ENCODE data around the gene ERLIN1. TPM values are rescaled to one million over a fixed set of nuclear protein-coding genes. Genes with fewer than 3 reads are reported as not detected.

The ERLIN1 gene
- total RNA-seq, 1 experiment from 2014 or later = 79.8 TPM

- H3K9me3 ChIP-seq (ENCODE audit: control insufficient read depth, insufficient read depth, low read depth, low read length) = no peaks in the 10 kb centered on the region
- no peak overlapping the region for H3K27ac ChIP-seq (ENCODE audit: low read length)
- intact Hi-C loops (cut with micrococcal nuclease; ENCODE audit: unreplicated experiment) = no loop called here
- ChIA-PET CTCF (no interaction called here), POLR2A (no interaction called here)
- H3K4me3 ChIP-seq (ENCODE audit: low read depth in 2 of 2, low read length in 2 of 2) = no peak overlapping the region
- H3K27me3 ChIP-seq (ENCODE audit: control insufficient read depth, insufficient read depth, low read length) = no peaks in the 10 kb centered on the region
- DNase-seq (ENCODE audit: low read depth, low spot score) (no peak), ATAC-seq (no peak)
- BruUV-seq (replicated peaks) = no TSS peak
- H3K4me1 ChIP-seq (ENCODE audit: control insufficient read depth, insufficient read depth, low read length) = no peaks in the 10 kb centered on the region
- peaks cover 31% of the 10 kb centered on the region for H3K36me3 ChIP-seq (ENCODE audit: control insufficient read depth, insufficient read depth, low read length)
- TF ChIP-seq REST (IDR thresholded peaks at IDR 0.05; ENCODE audit: insufficient read depth in 1 of 2, low read depth in 2 of 2, low read length in 1 of 2) (no peak), POLR2AphosphoS5 (IDR thresholded peaks at IDR 0.05; ENCODE audit: low read depth, low read length) (no peak), TCF7L2 (IDR thresholded peaks at IDR 0.05; ENCODE audit: low read depth, low read length) (no peak), CTCF (IDR thresholded peaks at IDR 0.05) (no peak), SIN3A (IDR thresholded peaks at IDR 0.05; ENCODE audit: borderline replicate concordance, insufficient read depth, low read depth, low read length) (no peak)
- in situ Hi-C loops (cut with HindIII; ENCODE audit: low pct_unique_long_range_greater_than_20kb, low sequenced_read_pairs) = no loop called here
Measured at GRCh38 chr10:100209303-100209702, 23.5 kb upstream of the ERLIN1 start.

GRCh38 chr10:100208276-100208675 is 22.4 kb upstream of the ERLIN1 start:
- CTCF ChIA-PET = no interaction called here
- H3K36me3 ChIP-seq (ENCODE audit: control insufficient read depth, insufficient read depth, low read length) = peaks cover 40% of the 10 kb centered on the region
- H3K27ac ChIP-seq (ENCODE audit: low read length) = no peak overlapping the region

More at GRCh38 chr10:100208276-100208675, 22.4 kb upstream of the ERLIN1 start:
- no peak for ATAC-seq
- no peaks in the 10 kb centered on the region for H3K4me1 ChIP-seq (ENCODE audit: control insufficient read depth, insufficient read depth, low read length)
- in situ Hi-C loops (cut with HindIII; ENCODE audit: low pct_unique_long_range_greater_than_20kb, low sequenced_read_pairs) (no loop called here), intact Hi-C loops (cut with micrococcal nuclease; ENCODE audit: unreplicated experiment) (no loop called here)
- DNase-seq (ENCODE audit: low read depth, low spot score) = no peak
- BruUV-seq (replicated peaks) = no TSS peak
- no peak overlapping the region for H3K4me3 ChIP-seq (ENCODE audit: low read depth in 2 of 2, low read length in 2 of 2)
- H3K9me3 ChIP-seq (ENCODE audit: control insufficient read depth, insufficient read depth, low read depth, low read length) = no peaks in the 10 kb centered on the region
- no peaks in the 10 kb centered on the region for H3K27me3 ChIP-seq (ENCODE audit: control insufficient read depth, insufficient read depth, low read length)
- TF ChIP-seq REST (IDR thresholded peaks at IDR 0.05; ENCODE audit: insufficient read depth in 1 of 2, low read depth in 2 of 2, low read length in 1 of 2) = no peak
- TF ChIP-seq POLR2AphosphoS5 (IDR thresholded peaks at IDR 0.05; ENCODE audit: low read depth, low read length) = no peak
- TF ChIP-seq TCF7L2 (IDR thresholded peaks at IDR 0.05; ENCODE audit: low read depth, low read length) = no peak
- no peak for TF ChIP-seq CTCF (IDR thresholded peaks at IDR 0.05)
- no peak for TF ChIP-seq SIN3A (IDR thresholded peaks at IDR 0.05; ENCODE audit: borderline replicate concordance, insufficient read depth, low read depth, low read length)
- POLR2A ChIA-PET = no interaction called here
